ENCODE data around the gene CBFA2T3.
A peak's percentile ranks its signal among the peaks of the same experiment; 100 is the strongest.
"Not testable (repeated sequence)": the region's sequence is repeated elsewhere in the genome, so short reads cannot be mapped to it uniquely, and the experiment has no call there.

CBFA2T3 gene

GRCh38 chr16:88893127-88893968 is 83.7 kb downstream of the CBFA2T3 start:
- DNase-seq: peak in 21 of 56 donors; percentile 3 to 68 (median 31)

- DNase-seq: no peak
These were observed 84.9 kb downstream of the CBFA2T3 start for GRCh38 chr16:88892065-88892464.

- no peak for DNase-seq
These were observed 85.9 kb downstream of the CBFA2T3 start for GRCh38 chr16:88891083-88891482.

GRCh38 chr16:88889702-88890352 is 87.2 kb downstream of the CBFA2T3 start:
- DNase-seq: not testable (repeated sequence)

- DNase-seq: no peak
These were observed 88.3 kb downstream of the CBFA2T3 start for GRCh38 chr16:88888461-88889387.

GRCh38 chr16:88888057-88888456 is 89.0 kb downstream of the CBFA2T3 start:
- DNase-seq: no peak

GRCh38 chr16:88886845-88887521 is 90.0 kb downstream of the CBFA2T3 start:
- DNase-seq: no peak

GRCh38 chr16:88886420-88886844 is 90.6 kb downstream of the CBFA2T3 start:
- DNase-seq: peak in 1 of 56 donors; percentile 2

- no peak for DNase-seq
These were observed 91.2 kb downstream of the CBFA2T3 start for GRCh38 chr16:88885693-88886280.

- DNase-seq: no peak
These were observed 92.3 kb downstream of the CBFA2T3 start for GRCh38 chr16:88884569-88885271.

GRCh38 chr16:88883946-88884345 is 93.1 kb downstream of the CBFA2T3 start:
- no peak for DNase-seq

- no peak for DNase-seq
These were observed 93.7 kb downstream of the CBFA2T3 start for GRCh38 chr16:88883117-88883895.

GRCh38 chr16:88882358-88883030 is 94.5 kb downstream of the CBFA2T3 start:
- DNase-seq: peak in 3 of 56 donors; percentile 4 to 58 (median 35)

GRCh38 chr16:88881675-88882357 is 95.2 kb downstream of the CBFA2T3 start:
- DNase-seq: no peak

- no peak for DNase-seq
These were observed 95.9 kb downstream of the CBFA2T3 start for GRCh38 chr16:88881007-88881615.

GRCh38 chr16:88880226-88881006 is 96.6 kb downstream of the CBFA2T3 start:
- no peak for DNase-seq

GRCh38 chr16:88879788-88880055 is 97.3 kb downstream of the CBFA2T3 start:
- DNase-seq: no peak

All from nucleus accumbens (tissue), 56 donors.